ENCODE data around the gene CADM2.

The CADM2 gene

GRCh38 chr3:85259748-85260147 lies 301.0 kb downstream of the CADM2 start:
- H3K4me3 ChIP-seq (ENCODE audit: low read depth, low read length) = no peak overlapping the region
- ChIA-PET POLR2A (no interaction called here), CTCF (no interaction called here)
- DNase-seq (ENCODE audit: low read depth, low spot score) = no peak
- TF ChIP-seq, protein P1, sequence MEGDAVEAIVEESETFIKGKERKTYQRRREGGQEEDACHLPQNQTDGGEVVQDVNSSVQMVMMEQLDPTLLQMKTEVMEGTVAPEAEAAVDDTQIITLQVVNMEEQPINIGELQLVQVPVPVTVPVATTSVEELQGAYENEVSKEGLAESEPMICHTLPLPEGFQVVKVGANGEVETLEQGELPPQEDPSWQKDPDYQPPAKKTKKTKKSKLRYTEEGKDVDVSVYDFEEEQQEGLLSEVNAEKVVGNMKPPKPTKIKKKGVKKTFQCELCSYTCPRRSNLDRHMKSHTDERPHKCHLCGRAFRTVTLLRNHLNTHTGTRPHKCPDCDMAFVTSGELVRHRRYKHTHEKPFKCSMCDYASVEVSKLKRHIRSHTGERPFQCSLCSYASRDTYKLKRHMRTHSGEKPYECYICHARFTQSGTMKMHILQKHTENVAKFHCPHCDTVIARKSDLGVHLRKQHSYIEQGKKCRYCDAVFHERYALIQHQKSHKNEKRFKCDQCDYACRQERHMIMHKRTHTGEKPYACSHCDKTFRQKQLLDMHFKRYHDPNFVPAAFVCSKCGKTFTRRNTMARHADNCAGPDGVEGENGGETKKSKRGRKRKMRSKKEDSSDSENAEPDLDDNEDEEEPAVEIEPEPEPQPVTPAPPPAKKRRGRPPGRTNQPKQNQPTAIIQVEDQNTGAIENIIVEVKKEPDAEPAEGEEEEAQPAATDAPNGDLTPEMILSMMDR (IDR thresholded peaks at IDR 0.05; ENCODE audit: insufficient read depth, low read length, missing control alignments) = no peak

DNA sequence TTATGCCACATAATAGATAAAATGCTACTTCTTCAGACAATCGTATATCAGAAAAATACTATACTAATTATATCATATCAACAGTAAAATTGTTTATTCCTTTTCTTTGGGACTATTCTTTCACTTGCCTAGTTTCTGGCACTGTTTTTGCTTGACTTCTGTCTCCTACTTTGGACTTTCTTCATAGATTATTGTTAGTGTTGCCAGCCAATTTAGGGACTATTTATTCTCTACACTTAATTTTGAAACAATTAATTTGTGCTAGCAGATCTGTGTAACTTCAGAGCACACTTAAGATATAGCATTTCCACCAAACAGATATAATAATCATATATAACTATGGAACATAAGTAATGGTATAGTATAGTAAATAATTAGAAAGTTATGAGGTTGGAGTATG lies 305.6 kb downstream of the CADM2 start:
- no peak for DNase-seq (ENCODE audit: low read depth, low spot score)
- ChIA-PET CTCF (no interaction called here), POLR2A (no interaction called here)
- TF ChIP-seq, protein P1 (IDR thresholded peaks at IDR 0.05; ENCODE audit: insufficient read depth, low read length, missing control alignments) = no peak
- H3K4me3 ChIP-seq (ENCODE audit: low read depth, low read length) = no peak overlapping the region

DNA sequence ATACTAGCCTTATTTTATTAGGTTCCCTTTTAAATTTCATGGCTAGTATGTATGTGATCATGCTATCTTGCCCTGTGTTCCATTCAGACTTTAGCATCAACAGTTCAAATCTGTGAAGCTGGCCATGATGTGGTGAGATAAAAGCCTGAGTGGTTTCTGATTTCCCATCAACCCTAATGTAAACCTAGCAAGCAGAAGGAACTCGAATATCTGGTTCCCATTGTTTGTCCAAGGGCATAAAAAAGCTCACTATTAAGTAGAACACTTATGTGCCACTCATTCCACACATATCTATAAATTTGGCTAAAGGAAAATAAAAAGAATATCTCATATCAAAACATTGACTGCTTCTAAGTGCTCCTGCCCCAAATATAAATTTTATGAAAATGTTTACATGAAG lies 311.7 kb downstream of the CADM2 start:
- no peak overlapping the region for H3K4me3 ChIP-seq (ENCODE audit: low read depth, low read length)
- DNase-seq (ENCODE audit: low read depth, low spot score) = no peak
- CTCF ChIA-PET = no interaction called here
- TF ChIP-seq, protein P1 (IDR thresholded peaks at IDR 0.05; ENCODE audit: insufficient read depth, low read length, missing control alignments) = no peak
- POLR2A ChIA-PET = no interaction called here

GRCh38 chr3:85271911-85272310 lies 313.1 kb downstream of the CADM2 start:
- TF ChIP-seq, protein P1 (IDR thresholded peaks at IDR 0.05; ENCODE audit: insufficient read depth, low read length, missing control alignments) = no peak
- H3K4me3 ChIP-seq (ENCODE audit: low read depth, low read length) = no peak overlapping the region
- CTCF ChIA-PET = no interaction called here
- POLR2A ChIA-PET = no interaction called here
- no peak for DNase-seq (ENCODE audit: low read depth, low spot score)

- TF ChIP-seq, protein P1 (IDR thresholded peaks at IDR 0.05; ENCODE audit: insufficient read depth, low read length, missing control alignments) = no peak
- H3K4me3 ChIP-seq (ENCODE audit: low read depth, low read length) = no peak overlapping the region
- CTCF ChIA-PET = no interaction called here
- POLR2A ChIA-PET = no interaction called here
- DNase-seq (ENCODE audit: low read depth, low spot score) = no peak
Measured at GRCh38 chr3:85288257-85288656, 329.5 kb downstream of the CADM2 start.

DNA sequence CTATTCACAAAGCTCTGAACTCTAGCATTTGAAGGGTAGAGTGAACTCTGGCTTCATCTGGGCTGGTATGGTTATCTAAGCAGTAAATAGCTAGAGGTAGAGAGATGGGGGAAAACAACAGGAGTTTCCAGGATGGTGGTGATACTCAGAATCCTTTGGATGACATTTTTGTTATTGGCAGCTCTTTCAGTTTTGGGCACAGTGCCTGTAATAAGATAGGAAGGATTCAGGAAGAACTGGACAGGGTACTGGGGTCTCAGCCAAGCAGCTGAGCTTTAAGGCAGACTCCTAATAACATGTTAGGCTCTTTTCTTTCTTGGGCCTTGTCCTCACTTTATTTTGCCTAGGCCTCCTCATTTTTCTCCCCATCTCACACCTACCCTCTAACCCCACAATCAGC lies 338.5 kb downstream of the CADM2 start:
- POLR2A ChIA-PET = no interaction called here
- H3K4me3 ChIP-seq (ENCODE audit: low read depth, low read length) = no peak overlapping the region
- CTCF ChIA-PET = no interaction called here
- no peak for DNase-seq (ENCODE audit: low read depth, low spot score)
- TF ChIP-seq, protein P1 (IDR thresholded peaks at IDR 0.05; ENCODE audit: insufficient read depth, low read length, missing control alignments) = no peak
